ENCODE results near the gene RNF6. TPM values are rescaled to one million over a fixed set of nuclear protein-coding genes. Genes with fewer than 3 reads are reported as not detected.

RNF6 gene
- 48.2 and 51.0 TPM in 2 replicates for total RNA-seq

GRCh38 chr13:26221721-26222519, at the start of gene RNF6:
RNF6 (minus strand) TSS chr13:26222314; CDS start chr13:26219649, 2,665 bp downstream.

DNA sequence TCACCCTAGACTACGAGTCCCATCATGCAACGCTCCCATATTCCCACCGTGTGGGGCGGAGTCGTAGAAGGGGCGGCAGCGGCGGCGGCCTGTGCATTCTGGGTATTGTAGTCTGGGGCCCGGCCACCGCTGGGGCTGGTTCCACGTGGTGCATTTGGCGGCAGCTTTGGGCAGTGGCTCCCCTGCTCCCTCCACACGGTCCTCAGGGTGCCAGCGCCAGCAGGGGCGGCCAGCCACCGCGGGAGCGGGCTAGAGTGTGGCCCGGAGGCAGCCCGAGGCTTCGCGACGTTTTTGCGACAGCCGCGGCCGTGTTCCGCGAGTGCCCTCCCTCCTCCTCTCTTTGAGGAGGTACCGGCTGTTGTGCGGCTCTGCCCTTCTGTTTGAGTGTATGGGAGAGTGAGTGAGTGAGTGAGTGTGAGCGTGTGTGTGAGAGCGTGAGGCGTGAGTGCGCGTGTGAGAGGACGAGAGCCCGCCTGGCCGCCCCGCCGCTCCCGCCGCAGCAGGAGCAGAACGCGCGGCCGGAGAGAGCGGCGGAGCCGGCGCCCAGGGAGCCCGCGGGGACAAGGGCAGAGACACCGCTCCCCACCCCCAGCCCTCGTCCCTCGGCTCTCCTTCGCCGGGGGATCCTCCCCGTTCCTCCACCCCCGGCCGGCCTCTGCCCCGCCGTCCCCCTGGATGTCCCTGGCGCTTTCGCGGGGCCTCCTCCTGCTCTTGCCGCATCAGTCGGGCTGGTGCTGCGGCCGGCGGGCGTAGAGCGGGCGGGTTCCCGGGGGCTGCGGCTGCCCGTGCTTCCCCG, 31.9 kb upstream of the RNF6 start, which contains the start of gene CDK8:
Gene CDK8, plus strand, starts transcription at position 343 of the 796 bp plus-strand sequence. CDS start 513 bp downstream, outside the sequence.

Other genes with a start within 250 kb of the RNF6 start
- 2.4 and 4.4 TPM in 2 replicates for gene SHISA2, start 170.3 kb downstream of the RNF6 start, total RNA-seq
- gene CDK8, start 31.8 kb upstream of the RNF6 start, total RNA-seq = 11.5 and 13.1 TPM in 2 replicates

Data from dermis lymphatic vessel endothelial cell (primary cell).